Endothelial cell of umbilical vein (primary cell): ENCODE results near the gene PPP2R5A.

Source experiments
- EZH2 ChIP-seq: IDR thresholded peaks from 2 replicates; pipeline ENCODE4 v1.6.1; 2012; ENCODE audit warnings: borderline replicate concordance, low read depth, mild to moderate bottlenecking, moderate library complexity, low read length, inconsistent platforms; ENCODE audit not compliant: severe bottlenecking
- TF ChIP-seq, protein P1 (sequence below), 2 donors: IDR thresholded peaks; 1 replicate in 1 of 2; 2 replicates in 1 of 2; pipeline ENCODE4 v1.5.1; 2011; ENCODE audit warnings: low read length in 2 of 2, mild to moderate bottlenecking in 2 of 2, moderate library complexity in 2 of 2, control low read depth in 1 of 2, inconsistent platforms in 1 of 2, low read depth in 1 of 2; ENCODE audit not compliant: insufficient read depth in 1 of 2; ENCODE audit errors: extremely low read depth in 1 of 2

GRCh38 chr1:212255705-212256307, 29.4 kb upstream of the PPP2R5A start:
- TF ChIP-seq EZH2: no peak
- TF ChIP-seq, protein P1, sequence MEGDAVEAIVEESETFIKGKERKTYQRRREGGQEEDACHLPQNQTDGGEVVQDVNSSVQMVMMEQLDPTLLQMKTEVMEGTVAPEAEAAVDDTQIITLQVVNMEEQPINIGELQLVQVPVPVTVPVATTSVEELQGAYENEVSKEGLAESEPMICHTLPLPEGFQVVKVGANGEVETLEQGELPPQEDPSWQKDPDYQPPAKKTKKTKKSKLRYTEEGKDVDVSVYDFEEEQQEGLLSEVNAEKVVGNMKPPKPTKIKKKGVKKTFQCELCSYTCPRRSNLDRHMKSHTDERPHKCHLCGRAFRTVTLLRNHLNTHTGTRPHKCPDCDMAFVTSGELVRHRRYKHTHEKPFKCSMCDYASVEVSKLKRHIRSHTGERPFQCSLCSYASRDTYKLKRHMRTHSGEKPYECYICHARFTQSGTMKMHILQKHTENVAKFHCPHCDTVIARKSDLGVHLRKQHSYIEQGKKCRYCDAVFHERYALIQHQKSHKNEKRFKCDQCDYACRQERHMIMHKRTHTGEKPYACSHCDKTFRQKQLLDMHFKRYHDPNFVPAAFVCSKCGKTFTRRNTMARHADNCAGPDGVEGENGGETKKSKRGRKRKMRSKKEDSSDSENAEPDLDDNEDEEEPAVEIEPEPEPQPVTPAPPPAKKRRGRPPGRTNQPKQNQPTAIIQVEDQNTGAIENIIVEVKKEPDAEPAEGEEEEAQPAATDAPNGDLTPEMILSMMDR (IDR thresholded peaks at IDR 0.05; ENCODE audit: extremely low read depth in 1 of 2, insufficient read depth in 1 of 2, low read depth in 1 of 2, low read length in 2 of 2): no peak
